Esophagus squamous epithelium (tissue), 4 donors: ENCODE measurements around the gene BNC2.

Experiments used
- CTCF ChIP-seq, 6 experiments: fragments of 450-650 bp in 4 of 6; fragments of 200-600 bp in 2 of 6; sonication (generic) in 2 of 6; IDR thresholded peaks; one replicate each; pipeline ENCODE4 v1.5.1; 2016 to 2019; ENCODE audit warnings: antibody characterized with exemption in 6 of 6, mild to moderate bottlenecking in 4 of 6, moderate library complexity in 4 of 6
- POLR2A ChIP-seq, 4 donors: fragments of 450-650 bp; IDR thresholded peaks; one replicate each; pipeline ENCODE4 v1.6.1; 2017; ENCODE audit warnings: antibody characterized with exemption in 4 of 4, mild to moderate bottlenecking in 4 of 4, moderate library complexity in 3 of 4

- TF ChIP-seq POLR2A (IDR thresholded peaks at IDR 0.05): no peak
- TF ChIP-seq CTCF (IDR thresholded peaks at IDR 0.05): no peak
Observed at GRCh38 chr9:16433494-16433893, 437.0 kb downstream of the BNC2 start.
